ENCODE results near the gene CTPS1.

Gene CTPS1

GRCh38 chr1:41003640-41004220, 24.2 kb downstream of the CTPS1 start:
- peak; percentile 87 for DNase-seq

- no peak for DNase-seq
These were observed 26.4 kb downstream of the CTPS1 start for GRCh38 chr1:41005876-41006275.

GRCh38 chr1:41006942-41007865, 27.7 kb downstream of the CTPS1 start:
- DNase-seq = no peak

- no peak for DNase-seq
These were observed 30.0 kb downstream of the CTPS1 start for GRCh38 chr1:41009466-41009865.

GRCh38 chr1:41010345-41010744, 30.8 kb downstream of the CTPS1 start:
- DNase-seq = no peak

- no peak for DNase-seq
These were observed 33.5 kb downstream of the CTPS1 start for GRCh38 chr1:41013024-41013423.

- no peak for DNase-seq
These were observed 34.3 kb downstream of the CTPS1 start for GRCh38 chr1:41013796-41014195.

- no peak for DNase-seq
These were observed 35.4 kb downstream of the CTPS1 start for GRCh38 chr1:41014871-41015270.

- no peak for DNase-seq
These were observed 35.9 kb downstream of the CTPS1 start for GRCh38 chr1:41015281-41015896.

GRCh38 chr1:41015897-41016470, 36.5 kb downstream of the CTPS1 start:
- no peak for DNase-seq

GRCh38 chr1:41017141-41018017, 37.9 kb downstream of the CTPS1 start:
- DNase-seq = no peak

GRCh38 chr1:41018018-41018410, 38.5 kb downstream of the CTPS1 start:
- no peak for DNase-seq

- no peak for DNase-seq
These were observed 39.9 kb downstream of the CTPS1 start for GRCh38 chr1:41019353-41019745.

GRCh38 chr1:41020109-41020576, 40.6 kb downstream of the CTPS1 start:
- no peak for DNase-seq

- DNase-seq = no peak
These were observed 41.2 kb downstream of the CTPS1 start for GRCh38 chr1:41020654-41021053.

- no peak for DNase-seq
These were observed 42.2 kb downstream of the CTPS1 start, which contains the start of gene SLFNL1 for GRCh38 chr1:41021526-41022308. SLFNL1 (minus strand) TSS chr1:41021725; CDS start chr1:41020660, 1,065 bp downstream.

- no peak for DNase-seq
These were observed 42.9 kb downstream of the CTPS1 start for GRCh38 chr1:41022424-41022823.

- no peak for DNase-seq
These were observed 43.9 kb downstream of the CTPS1 start for GRCh38 chr1:41023279-41023990.

GRCh38 chr1:41024953-41025352, 45.5 kb downstream of the CTPS1 start:
- no peak for DNase-seq

- no peak for DNase-seq
These were observed 46.7 kb downstream of the CTPS1 start for GRCh38 chr1:41025979-41026819.
